GM23248 (cell line): ENCODE data around the gene KDELR3. TPM values are rescaled to one million over a fixed set of nuclear protein-coding genes. Genes with fewer than 3 reads are reported as not detected.

Source experiments
- DNase-seq: peaks from one replicate; pipeline ENCODE4 v3.0.0-alpha.2; 2015
- H2AFZ ChIP-seq: fragments of 200-600 bp; sonication (generic); 2 replicates; pipeline ENCODE4 v1.6.1; 2016; ENCODE audit warnings: antibody characterized with exemption
- H3F3A ChIP-seq: fragments of 200-600 bp; sonication (generic); 2 replicates; pipeline ENCODE4 v1.6.1; 2016; ENCODE audit warnings: mild to moderate bottlenecking, antibody characterized with exemption, mixed run types; ENCODE audit not compliant: insufficient read depth
- H3K27ac ChIP-seq: fragments of 200-600 bp; sonication (generic); 2 replicates; pipeline ENCODE4 v1.5.1; 2016; ENCODE audit warnings: mild to moderate bottlenecking
- H3K27me3 ChIP-seq: fragments of 200-600 bp; sonication (generic); replicated peaks from 2 replicates; pipeline ENCODE4 v1.6.1; 2016; ENCODE audit warnings: mild to moderate bottlenecking; ENCODE audit not compliant: insufficient read depth
- H3K36me3 ChIP-seq: fragments of 200-600 bp; sonication (generic); 2 replicates; pipeline ENCODE4 v1.6.1; 2016; ENCODE audit warnings: low read depth, mild to moderate bottlenecking
- H3K4me1 ChIP-seq: fragments of 200-600 bp; sonication (generic); 2 replicates; pipeline ENCODE4 v1.6.1; 2016; ENCODE audit warnings: mild to moderate bottlenecking; ENCODE audit not compliant: insufficient read depth
- H3K4me2 ChIP-seq: fragments of 200-600 bp; sonication (generic); one replicate; pipeline ENCODE4 v1.6.1; 2016; ENCODE audit warnings: mild to moderate bottlenecking; ENCODE audit not compliant: unreplicated experiment
- H3K4me3 ChIP-seq: fragments of 200-600 bp; sonication (generic); 2 replicates; pipeline ENCODE4 v1.5.1; 2016; ENCODE audit warnings: mild to moderate bottlenecking
- H3K79me2 ChIP-seq: fragments of 200-600 bp; sonication (generic); 2 replicates; pipeline ENCODE4 v1.6.1; 2016; ENCODE audit warnings: mild to moderate bottlenecking; ENCODE audit not compliant: insufficient read depth
- H3K9ac ChIP-seq: fragments of 200-600 bp; sonication (generic); 2 replicates; pipeline ENCODE4 v1.6.1; 2016; ENCODE audit warnings: mild to moderate bottlenecking
- H3K9me2 ChIP-seq: fragments of 200-600 bp; sonication (generic); 2 replicates; pipeline ENCODE4 v1.6.1; 2016; ENCODE audit warnings: mixed run types, mild to moderate bottlenecking, moderate library complexity; ENCODE audit not compliant: insufficient read depth
- H3K9me3 ChIP-seq: fragments of 200-600 bp; sonication (generic); one replicate; pipeline ENCODE4 v1.6.1; 2017; ENCODE audit warnings: low read depth
- H4K20me1 ChIP-seq: fragments of 200-600 bp; sonication (generic); 2 replicates; pipeline ENCODE4 v1.6.0; 2016; ENCODE audit not compliant: insufficient read depth
- EZH2 ChIP-seq: fragments of 200-600 bp; sonication (generic); IDR thresholded peaks from 2 replicates; pipeline ENCODE4 v1.6.1; 2018; ENCODE audit warnings: antibody characterized with exemption, mild to moderate bottlenecking; ENCODE audit not compliant: insufficient read depth, poor library complexity, severe bottlenecking
- EZH2phosphoT487 ChIP-seq: fragments of 200-600 bp; sonication (generic); IDR thresholded peaks from 2 replicates; pipeline ENCODE4 v1.6.1; 2018; ENCODE audit warnings: antibody characterized with exemption, moderate library complexity, mild to moderate bottlenecking, low read depth; ENCODE audit not compliant: insufficient read depth
- WGBS, 2 experiments: methylation state at CpG; one replicate each; pipeline ENCODE4 v1.1.6; 2015 to 2017; ENCODE audit warnings: low lambda C conversion rate in 2 of 2, low coverage in 1 of 2; ENCODE audit errors: missing lambda C conversion rate in 2 of 2; 5-methylcytosine and 5-hydroxymethylcytosine counted together
- in situ Hi-C: fragments of 300-500 bp; cut with MboI; formaldehyde crosslinking; loops from 2 replicates; pipeline ENCODE4 v1.15.0; 2020
- polyA plus RNA-seq: library from polyadenylated mRNA; unstranded; fragments of >200 nt; fragmentation: Nextera tagmentation; extraction: Ambion mirVana; gene quantifications from 2 replicates; pipeline ENCODE4 v1.2.1, GENCODE V29; 2016
- total RNA-seq: library from RNA; depleted of rRNA; stranded (reverse); fragments of >200 nt; shearing (Covaris generic); gene quantifications from 2 replicates; pipeline ENCODE4 v1.2.3, GENCODE V29; 2014

KDELR3 gene
- total and polyA plus RNA-seq, 2 experiments from 2014 or later = 191 to 326 TPM

- Histone ChIP-seq H2AFZ (no peak overlapping the region), H3K9me3 (no peaks in the 10 kb centered on the region), H3F3A (no peaks in the 10 kb centered on the region), H3K27ac (no peak overlapping the region), H3K4me1 (no peaks in the 10 kb centered on the region), H3K9ac (no peak overlapping the region), H3K4me3 (no peak overlapping the region), H3K79me2 (no peaks in the 10 kb centered on the region), H3K36me3 (no peaks in the 10 kb centered on the region), H3K27me3 (no peaks in the 10 kb centered on the region), H3K9me2 (no peaks in the 10 kb centered on the region), H3K4me2 (no peak overlapping the region), H4K20me1 (no peaks in the 10 kb centered on the region)
- in situ Hi-C loops = no loop called here
- 86 to 98% methylated on average over 13 to 17 of the region's 17 CpGs for WGBS, 2 experiments
- DNase-seq = no peak
- TF ChIP-seq EZH2 (no peak), EZH2phosphoT487 (no peak)
Measured at GRCh38 chr22:38426628-38427027, 41.3 kb upstream of the KDELR3 start.

GRCh38 chr22:38427465-38427864 is 40.4 kb upstream of the KDELR3 start:
- Histone ChIP-seq H3K4me3 (no peak overlapping the region), H3K27ac (no peak overlapping the region), H3K4me1 (no peaks in the 10 kb centered on the region), H3K4me2 (no peak overlapping the region), H3K9me3 (no peaks in the 10 kb centered on the region), H3F3A (no peaks in the 10 kb centered on the region), H3K27me3 (no peaks in the 10 kb centered on the region), H3K79me2 (no peaks in the 10 kb centered on the region), H3K9me2 (no peaks in the 10 kb centered on the region), H3K36me3 (no peaks in the 10 kb centered on the region), H3K9ac (no peak overlapping the region), H2AFZ (no peak overlapping the region), H4K20me1 (no peaks in the 10 kb centered on the region)
- in situ Hi-C loops = no loop called here
- DNase-seq = no peak
- 89 to 93% methylated on average over 26 to 36 of the region's 36 CpGs for WGBS, 2 experiments
- no peak for TF ChIP-seq EZH2phosphoT487
- no peak for TF ChIP-seq EZH2

GRCh38 chr22:38427940-38428339 is 40.0 kb upstream of the KDELR3 start:
- H2AFZ ChIP-seq = no peak overlapping the region
- H3K27me3 ChIP-seq = no peaks in the 10 kb centered on the region
- H3K4me2 ChIP-seq = no peak overlapping the region
- WGBS, 2 experiments = 94 to 96% methylated on average over 30 to 31 of the region's 31 CpGs
- no peaks in the 10 kb centered on the region for H3K4me1 ChIP-seq
- H3K9ac ChIP-seq = no peak overlapping the region
- H3K27ac ChIP-seq = no peak overlapping the region
- DNase-seq = no peak
- in situ Hi-C loops = no loop called here
- no peaks in the 10 kb centered on the region for H3F3A ChIP-seq
- H3K9me2 ChIP-seq = no peaks in the 10 kb centered on the region
- H4K20me1 ChIP-seq = no peaks in the 10 kb centered on the region
- no peaks in the 10 kb centered on the region for H3K9me3 ChIP-seq
- no peaks in the 10 kb centered on the region for H3K79me2 ChIP-seq
- no peak overlapping the region for H3K4me3 ChIP-seq
- no peak for TF ChIP-seq EZH2
- H3K36me3 ChIP-seq = no peaks in the 10 kb centered on the region

GRCh38 chr22:38428714-38429113 is 39.2 kb upstream of the KDELR3 start:
- no peak overlapping the region for H3K9ac ChIP-seq
- no peaks in the 10 kb centered on the region for H4K20me1 ChIP-seq
- H3K9me2 ChIP-seq = no peaks in the 10 kb centered on the region
- no peak overlapping the region for H3K4me3 ChIP-seq
- in situ Hi-C loops = no loop called here
- no peaks in the 10 kb centered on the region for H3K27me3 ChIP-seq
- no peak for TF ChIP-seq EZH2phosphoT487
- TF ChIP-seq EZH2 = no peak
- no peaks in the 10 kb centered on the region for H3F3A ChIP-seq
- 54 to 55% methylated on average over 2 of the region's 2 CpGs for WGBS, 2 experiments
- no peak for DNase-seq
- no peaks in the 10 kb centered on the region for H3K36me3 ChIP-seq
- no peaks in the 10 kb centered on the region for H3K79me2 ChIP-seq
- H3K4me1 ChIP-seq = no peaks in the 10 kb centered on the region
- H2AFZ ChIP-seq = no peak overlapping the region
- H3K27ac ChIP-seq = no peak overlapping the region
- H3K4me2 ChIP-seq = no peak overlapping the region
- H3K9me3 ChIP-seq = no peaks in the 10 kb centered on the region

GRCh38 chr22:38429499-38430068 is 38.3 kb upstream of the KDELR3 start:
- Histone ChIP-seq H3K4me1 (no peaks in the 10 kb centered on the region), H3K4me3 (no peak overlapping the region), H3K79me2 (no peaks in the 10 kb centered on the region), H3F3A (no peaks in the 10 kb centered on the region), H3K9ac (no peak overlapping the region), H3K27ac (no peak overlapping the region), H3K4me2 (no peak overlapping the region), H3K36me3 (no peaks in the 10 kb centered on the region), H3K9me3 (no peaks in the 10 kb centered on the region), H3K27me3 (no peaks in the 10 kb centered on the region; the same call in 1 of the 2 replicates), H2AFZ (no peak overlapping the region), H4K20me1 (no peaks in the 10 kb centered on the region), H3K9me2 (no peaks in the 10 kb centered on the region)
- DNase-seq = no peak
- no peak for TF ChIP-seq EZH2phosphoT487
- TF ChIP-seq EZH2 = no peak
- WGBS, 2 experiments = 64 to 67% methylated on average over 16 of the region's 16 CpGs
- in situ Hi-C loops = no loop called here
